Heart left ventricle (tissue), 13 donors: Measurements from ENCODE around the gene FZD2.

Source experiments
- POLR2A ChIP-seq, 2 donors: fragments of 450-650 bp; IDR thresholded peaks; one replicate each; pipeline ENCODE4 v1.6.1; 2017; ENCODE audit warnings: antibody characterized with exemption in 2 of 2, mild to moderate bottlenecking in 2 of 2, moderate library complexity in 2 of 2
- TF ChIP-seq, protein P1 (sequence below), 12 donors: fragments of 200-600 bp; sonication (generic) in 4 of 12; IDR thresholded peaks; one replicate each; pipeline versions ENCODE4 v1.5.0 to v1.8.0; 2018 to 2022; ENCODE audit warnings: antibody characterized with exemption in 12 of 12, mild to moderate bottlenecking in 5 of 12
- donor health status: ischemic (EF 13 %, LVEDD 7.1; RV severe dilation, severe dysfunction).
- donor health status: DM: no; HTN: yes; CAD: no.
- donor health status: DM: no; HTN: no; CAD: no.
- donor health status: ischemic (EF 25% LVEDD 6.9; RV normal size, moderate dysfunction).
- donor health status: ischemic (EF 25% LVEDD 5.7; RV mildly dilated, moderate dysfunction).
- donor health status: ischemic (EF 35%, LVEDD 5.7; RV mildly dilated, moderate dysfunction).
- donor health status: nonischemic (EF 11% LVEDD 7.7; RV severe dilation, severe dysfunction).
- donor health status: DM: yes; HTN: yes; CAD: no.
- donor health status: PGD.
- donor health status: ischemic (EF 29% LVEDD 5.4; RV normal size, mild dysfunction).
- donor health status: nonischemic (EF 23%, LVEDD 6.1; RV moderate dilation, normal function).

DNA sequence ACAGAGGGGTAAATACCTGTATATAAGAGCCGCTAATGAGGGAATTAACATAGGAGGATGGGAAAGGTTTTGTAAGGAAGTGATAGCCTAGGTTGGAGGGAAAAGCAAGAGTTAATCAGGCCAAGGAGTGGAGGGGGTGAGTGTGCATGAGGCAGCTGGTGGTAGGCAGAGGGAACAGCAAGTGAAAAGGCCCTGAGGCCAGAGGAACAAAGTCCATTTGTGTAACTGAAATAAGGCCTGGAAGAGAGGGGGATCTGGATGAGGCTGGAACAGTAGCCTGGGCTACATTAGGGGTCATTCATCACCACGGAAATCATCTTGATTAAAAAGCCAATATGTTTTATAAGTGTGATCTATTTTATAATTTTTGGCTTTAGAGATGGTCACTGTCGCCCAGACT is 45.7 kb downstream of the FZD2 start:
- TF ChIP-seq, protein P1, sequence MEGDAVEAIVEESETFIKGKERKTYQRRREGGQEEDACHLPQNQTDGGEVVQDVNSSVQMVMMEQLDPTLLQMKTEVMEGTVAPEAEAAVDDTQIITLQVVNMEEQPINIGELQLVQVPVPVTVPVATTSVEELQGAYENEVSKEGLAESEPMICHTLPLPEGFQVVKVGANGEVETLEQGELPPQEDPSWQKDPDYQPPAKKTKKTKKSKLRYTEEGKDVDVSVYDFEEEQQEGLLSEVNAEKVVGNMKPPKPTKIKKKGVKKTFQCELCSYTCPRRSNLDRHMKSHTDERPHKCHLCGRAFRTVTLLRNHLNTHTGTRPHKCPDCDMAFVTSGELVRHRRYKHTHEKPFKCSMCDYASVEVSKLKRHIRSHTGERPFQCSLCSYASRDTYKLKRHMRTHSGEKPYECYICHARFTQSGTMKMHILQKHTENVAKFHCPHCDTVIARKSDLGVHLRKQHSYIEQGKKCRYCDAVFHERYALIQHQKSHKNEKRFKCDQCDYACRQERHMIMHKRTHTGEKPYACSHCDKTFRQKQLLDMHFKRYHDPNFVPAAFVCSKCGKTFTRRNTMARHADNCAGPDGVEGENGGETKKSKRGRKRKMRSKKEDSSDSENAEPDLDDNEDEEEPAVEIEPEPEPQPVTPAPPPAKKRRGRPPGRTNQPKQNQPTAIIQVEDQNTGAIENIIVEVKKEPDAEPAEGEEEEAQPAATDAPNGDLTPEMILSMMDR (IDR thresholded peaks at IDR 0.05): no peak
- no peak for TF ChIP-seq POLR2A (IDR thresholded peaks at IDR 0.05)
